ENCODE data around the gene RBM39.
"Not testable (repeated sequence)": the region's sequence is repeated elsewhere in the genome, so short reads cannot be mapped to it uniquely, and the experiment has no call there.

The RBM39 gene
- total RNA-seq = 840 to 1,029 (median 868) reads per million in 4 experiments

DNA sequence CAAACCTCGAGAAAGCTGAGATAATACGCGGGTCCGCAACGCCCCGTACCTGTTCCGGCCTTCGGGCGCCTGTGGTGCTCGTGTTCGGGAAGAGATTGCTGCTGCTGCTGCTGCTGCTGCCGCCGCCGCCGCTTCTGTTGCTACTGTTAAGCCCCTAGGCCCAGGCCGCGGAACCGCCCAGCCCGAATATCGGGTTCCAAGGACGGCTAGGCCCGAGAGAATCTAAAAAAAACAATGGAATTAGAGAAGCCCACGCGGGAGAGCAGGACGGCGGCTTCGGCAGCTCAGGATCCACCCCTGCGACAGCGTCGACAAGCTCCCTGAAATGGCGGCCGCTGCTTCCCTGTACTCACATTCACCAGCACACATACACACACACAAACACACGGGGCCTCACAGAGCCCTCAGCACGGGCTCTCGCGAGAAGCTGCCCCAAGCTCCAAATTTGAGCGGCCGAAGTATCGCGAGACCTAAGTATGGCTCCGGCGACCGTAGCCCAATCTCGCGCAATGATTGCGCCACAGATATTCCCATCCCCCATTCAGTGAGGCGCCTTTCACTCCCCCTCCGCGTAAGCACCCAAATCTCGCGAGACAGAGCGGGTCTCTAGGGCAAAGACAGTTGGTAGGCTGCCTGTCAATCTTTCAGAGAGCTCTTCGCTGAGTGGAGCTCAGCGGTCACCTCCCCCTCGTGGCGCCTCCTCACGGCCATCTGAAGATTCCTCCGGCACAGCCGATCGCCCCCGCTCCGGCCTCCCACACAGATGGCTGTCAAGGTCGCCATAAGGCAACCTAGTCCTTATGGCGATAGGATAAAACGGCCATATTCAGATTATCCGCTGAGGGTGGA is at the start of gene RBM39:
Gene RBM39, minus strand, starts transcription at position 369 of the 849 bp plus-strand sequence. CDS start 1,386 bp downstream, outside the sequence.
- peak; percentile 100 for DNase-seq

GRCh38 chr20:35791821-35792220 is 49.8 kb upstream of the RBM39 start:
- no peak for DNase-seq

DNA sequence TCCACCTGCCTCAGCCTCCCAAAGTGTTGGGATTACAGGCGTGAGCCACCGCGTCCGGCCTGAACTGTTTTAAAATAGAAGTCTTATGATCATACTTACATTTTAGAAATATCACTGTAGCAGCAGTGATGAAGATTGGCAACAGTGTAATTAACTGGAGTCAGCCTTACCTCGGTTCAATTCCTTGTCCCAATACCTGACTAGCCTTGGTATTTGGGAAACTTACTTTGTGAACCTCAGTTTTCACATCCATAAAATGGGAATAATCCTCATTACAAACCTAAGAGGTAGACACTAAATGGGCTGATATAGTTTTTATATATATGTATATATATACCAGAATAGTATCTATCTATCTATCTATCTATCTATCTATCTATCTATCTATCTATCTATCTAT is 49.0 kb upstream of the RBM39 start:
- DNase-seq = no peak

DNA sequence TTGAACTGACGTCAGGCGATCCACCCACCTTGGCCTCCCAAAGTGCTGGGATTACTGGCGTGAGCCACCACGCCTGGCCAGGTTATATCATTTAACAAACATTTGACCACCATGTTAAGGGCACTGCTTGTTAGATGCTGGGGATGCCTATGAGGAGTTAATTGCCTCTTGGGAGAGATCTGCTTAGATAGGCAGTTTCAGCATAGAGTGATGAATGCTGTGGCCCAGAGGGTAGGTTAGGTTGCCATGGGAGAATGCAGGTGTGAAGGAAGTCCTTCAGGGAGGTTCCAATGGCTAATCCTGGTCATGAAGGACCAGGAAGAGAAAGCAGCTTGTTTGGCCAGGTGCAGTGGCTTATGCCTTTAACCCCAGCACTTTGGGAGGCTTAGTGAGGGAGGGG is 46.7 kb upstream of the RBM39 start:
- DNase-seq = no peak

DNA sequence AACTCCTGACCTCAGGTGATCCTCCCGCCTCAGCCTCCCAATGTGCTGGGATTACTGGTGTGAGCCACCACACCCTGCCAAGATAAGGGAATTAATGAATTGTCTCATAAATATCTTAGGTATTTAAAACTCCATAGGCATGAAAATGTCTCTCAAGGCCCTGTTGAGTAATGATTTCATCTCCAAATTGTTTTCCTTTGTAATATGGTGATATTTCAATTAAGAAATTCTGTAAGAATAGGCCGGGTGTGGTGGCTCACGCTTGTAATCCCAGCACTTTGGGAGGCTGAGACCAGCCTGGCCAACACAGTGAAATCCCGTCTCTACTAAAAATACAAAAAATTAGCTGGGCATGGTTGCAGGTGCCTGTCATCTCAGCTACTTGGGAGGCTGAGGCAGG is 43.5 kb upstream of the RBM39 start:
- not testable (repeated sequence) for DNase-seq

- DNase-seq = not testable (repeated sequence)
Observed at GRCh38 chr20:35783811-35784210, 41.8 kb upstream of the RBM39 start.

GRCh38 chr20:35776513-35777101 is 34.5 kb upstream of the RBM39 start:
- DNase-seq = no peak

DNA sequence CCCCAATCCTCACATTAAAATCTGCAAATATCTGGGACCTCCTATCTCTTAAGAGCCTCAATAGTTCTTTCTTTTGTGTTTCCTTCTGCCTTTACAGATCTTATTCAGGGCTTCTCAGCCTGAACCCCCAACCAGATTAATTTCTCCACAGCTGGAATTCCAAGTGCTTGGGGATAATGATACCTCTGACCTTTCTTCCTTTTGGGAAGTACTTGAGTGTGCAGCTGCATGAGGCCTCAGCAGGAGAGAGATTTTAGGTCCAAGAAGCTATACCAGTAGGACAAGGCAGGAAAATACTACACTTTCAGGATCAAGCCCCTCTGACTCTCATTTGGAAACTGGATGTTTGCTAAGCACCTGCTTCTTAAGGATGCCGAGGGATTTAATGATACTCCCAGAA is 32.3 kb upstream of the RBM39 start:
- DNase-seq = no peak

- DNase-seq = peak; percentile 12
Observed at GRCh38 chr20:35773154-35773751, 31.2 kb upstream of the RBM39 start.

- no peak for DNase-seq
Observed at GRCh38 chr20:35772563-35773058, 30.6 kb upstream of the RBM39 start.

DNA sequence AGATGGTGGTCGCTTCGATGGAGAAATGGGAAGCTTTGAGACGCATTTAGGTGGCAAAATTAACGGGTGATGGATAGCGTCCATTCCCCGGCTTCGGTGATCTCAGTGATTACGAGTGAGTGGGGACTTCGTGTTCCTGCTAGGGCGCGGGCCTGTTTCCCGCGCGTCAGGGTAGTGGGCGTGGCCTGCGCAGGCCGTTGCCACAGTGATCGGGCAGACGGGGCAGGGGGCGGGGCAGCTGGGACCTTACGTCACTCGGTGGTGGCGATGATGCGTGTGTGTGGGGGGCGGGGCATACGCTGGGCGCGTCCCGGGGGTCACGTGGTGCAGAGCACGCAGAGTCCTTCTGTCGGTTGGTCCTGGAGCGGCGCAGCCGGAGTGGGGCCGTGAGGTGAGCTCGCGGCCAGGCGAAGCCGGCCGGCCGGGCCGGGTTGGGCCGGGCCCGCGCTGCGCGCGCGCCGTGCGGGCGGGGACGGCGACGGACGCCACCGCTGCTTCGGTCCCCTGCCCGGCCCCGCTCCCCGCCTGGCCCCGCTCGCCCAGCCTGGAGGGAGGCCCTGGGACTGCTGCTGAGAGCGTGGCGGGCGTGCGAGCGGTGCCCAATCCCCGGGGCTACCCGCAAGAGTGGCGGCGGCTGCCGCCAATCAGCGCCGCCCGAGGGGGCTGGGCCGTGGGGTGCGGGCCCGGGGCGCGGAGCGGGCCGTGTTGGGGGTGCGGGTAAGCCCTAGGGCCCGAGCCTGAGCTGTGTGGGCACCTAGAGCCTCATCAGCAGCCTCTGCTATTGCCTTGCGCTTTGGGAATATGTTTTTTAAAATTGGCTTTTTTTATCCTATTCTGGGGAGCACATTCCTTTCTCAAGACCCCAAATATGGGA is 29.9 kb upstream of the RBM39 start, which contains the start of gene PHF20:
Gene PHF20, plus strand, starts transcription at position 327 of the 874 bp plus-strand sequence. CDS start 29,508 bp downstream, outside the sequence.
- peak; percentile 99 for DNase-seq

DNA sequence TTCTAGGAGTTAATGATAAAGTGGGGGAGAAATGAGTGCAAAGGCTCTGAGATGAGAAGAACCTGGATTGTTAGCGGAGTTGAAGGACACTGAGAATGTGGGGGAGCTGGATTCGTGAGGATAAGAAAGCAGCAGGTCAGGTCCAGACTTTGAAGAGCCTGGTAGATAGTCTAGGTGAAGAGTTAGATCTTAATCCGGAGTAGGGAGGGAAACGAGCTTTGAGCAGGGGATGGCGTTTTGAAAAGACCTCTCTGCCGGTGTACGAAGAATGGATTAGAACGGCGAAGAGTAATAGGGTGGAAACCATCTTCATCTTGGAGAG is 29.3 kb upstream of the RBM39 start:
- no peak for DNase-seq

- no peak for DNase-seq
Observed at GRCh38 chr20:35768731-35769664, 26.9 kb upstream of the RBM39 start.

DNA sequence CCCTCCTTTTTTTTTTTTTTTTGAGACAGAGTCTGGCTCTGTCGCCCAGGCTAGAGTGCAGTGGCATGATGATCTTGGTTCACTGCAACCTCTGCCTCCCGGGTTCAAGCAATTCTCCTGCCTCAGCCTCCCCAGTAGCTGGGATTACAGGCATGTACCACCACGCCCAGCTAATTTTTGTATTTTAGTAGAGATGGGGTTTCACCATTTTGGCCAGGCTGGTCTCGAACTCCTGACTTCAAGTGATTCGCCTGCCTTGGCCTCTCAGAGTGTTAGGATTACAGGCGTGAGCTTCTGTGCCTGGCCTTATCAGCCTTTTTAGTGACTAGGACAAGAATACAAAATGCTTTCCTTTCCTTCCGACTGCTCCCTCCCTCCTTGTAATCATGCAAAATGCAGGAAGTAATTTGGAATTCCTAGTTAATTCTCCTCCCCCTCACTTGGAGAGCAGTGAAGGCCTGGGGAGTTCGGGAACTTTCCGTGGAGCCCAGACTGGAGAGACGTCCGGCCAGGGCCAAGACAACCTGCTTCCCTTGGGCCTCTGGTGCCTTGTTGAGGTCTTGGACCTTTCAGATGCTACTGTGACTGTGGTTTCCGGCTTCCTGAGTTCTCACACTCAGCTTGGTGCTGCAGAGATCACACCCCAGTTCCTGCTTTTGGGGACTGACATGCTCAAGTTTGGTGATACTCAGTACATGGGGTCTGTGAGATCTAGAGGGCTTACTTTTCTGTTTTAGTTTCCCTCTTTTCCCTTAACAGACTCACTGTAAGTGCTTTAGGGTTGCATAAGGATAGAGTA is 25.8 kb upstream of the RBM39 start:
- DNase-seq = peak; percentile 36

DNA sequence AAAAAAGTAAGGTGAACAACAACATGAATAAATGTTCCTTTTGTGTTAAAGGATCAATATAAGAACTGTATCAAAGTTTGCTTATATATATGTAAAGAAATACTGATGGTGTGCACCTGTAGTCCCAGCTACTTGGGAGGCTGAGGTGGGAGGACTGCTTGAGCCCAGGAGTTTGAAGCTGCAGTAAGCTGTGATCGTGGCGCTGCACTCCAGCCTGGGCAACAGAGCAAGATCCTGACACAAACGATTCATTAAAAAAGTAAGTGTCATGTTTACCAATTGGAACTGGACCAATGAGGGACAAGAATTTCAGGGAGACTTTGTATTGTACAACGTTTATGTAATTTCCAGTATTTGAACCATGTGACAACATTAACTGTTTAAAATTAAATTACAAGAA is 24.8 kb upstream of the RBM39 start:
- DNase-seq = no peak

DNA sequence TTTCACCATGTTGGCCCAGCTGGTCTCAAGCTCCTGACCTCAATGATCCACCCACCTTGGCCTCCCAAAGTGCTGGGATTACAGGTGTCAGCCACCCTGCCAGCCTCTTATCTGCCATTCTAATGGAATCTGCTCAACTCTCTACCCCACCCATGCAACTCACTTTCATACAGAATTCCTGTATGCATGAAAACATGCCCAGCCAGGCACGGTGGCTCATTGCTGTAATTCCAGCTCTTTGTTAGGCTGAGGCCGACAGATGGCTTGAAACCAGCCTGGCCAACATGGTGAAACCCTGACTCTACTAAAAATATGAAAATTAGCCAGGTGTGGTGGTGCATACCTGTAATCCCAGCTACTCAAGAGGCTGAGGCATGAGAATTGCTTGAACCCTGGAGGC is 22.9 kb upstream of the RBM39 start:
- DNase-seq = not testable (repeated sequence)

- no peak for DNase-seq
Observed at GRCh38 chr20:35762461-35762860, 20.4 kb upstream of the RBM39 start.

GRCh38 chr20:35761548-35761947 is 19.5 kb upstream of the RBM39 start:
- DNase-seq = not testable (repeated sequence)

DNA sequence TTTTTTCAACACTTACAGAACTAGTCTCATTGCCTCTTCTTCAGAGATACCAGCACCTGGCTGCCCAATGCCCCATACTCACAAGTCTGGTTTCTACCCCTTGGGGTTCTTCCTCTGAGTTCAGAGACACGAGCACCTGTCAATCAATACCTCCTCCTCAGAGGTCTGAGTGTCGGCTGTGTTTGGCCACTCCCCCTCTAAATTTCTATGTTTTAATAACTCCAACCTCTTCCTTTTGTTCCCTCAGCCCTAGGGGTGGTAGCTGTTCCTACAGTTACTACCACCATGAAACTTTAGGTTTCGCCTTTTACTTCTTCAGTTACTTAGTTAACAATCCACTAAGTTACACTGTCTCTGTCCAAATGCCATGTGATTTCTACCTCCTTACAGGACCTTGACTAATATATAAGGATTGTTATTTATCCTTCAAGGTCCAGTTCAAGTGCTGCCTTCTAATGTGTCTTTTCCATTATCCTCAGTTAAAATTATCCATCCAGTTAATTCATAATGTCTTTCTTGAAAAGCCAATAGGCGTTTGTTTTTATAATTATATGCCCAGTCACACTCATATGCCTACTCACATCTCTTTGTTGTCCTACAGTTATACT is 15.1 kb upstream of the RBM39 start:
- no peak for DNase-seq

GRCh38 chr20:35756404-35756803 is 14.3 kb upstream of the RBM39 start:
- DNase-seq = no peak
